GM18511 (cell line): Measurements from ENCODE around the gene FREM1.

ENCODE experiments used
- ATAC-seq: cut with Tn5 transposase; IDR thresholded peaks from one replicate; pipeline ENCODE4 v1.9.1; 2021; ENCODE audit warnings: mild to moderate bottlenecking, moderate library complexity; ENCODE audit not compliant: unreplicated experiment

Gene FREM1

GRCh38 chr9:14768405-14769229 lies 141.6 kb downstream of the FREM1 start:
- ATAC-seq = no peak

GRCh38 chr9:14766299-14766698 lies 143.9 kb downstream of the FREM1 start:
- no peak for ATAC-seq

- ATAC-seq = no peak
These were observed 148.6 kb downstream of the FREM1 start for GRCh38 chr9:14761584-14761983.

- no peak for ATAC-seq
These were observed 150.2 kb downstream of the FREM1 start for GRCh38 chr9:14760060-14760459.

- no peak for ATAC-seq
These were observed 153.9 kb downstream of the FREM1 start for GRCh38 chr9:14756291-14756690.

GRCh38 chr9:14752871-14753270 lies 157.4 kb downstream of the FREM1 start:
- ATAC-seq = no peak

GRCh38 chr9:14752271-14752670 lies 158.0 kb downstream of the FREM1 start:
- no peak for ATAC-seq

GRCh38 chr9:14750821-14751220 lies 159.4 kb downstream of the FREM1 start:
- ATAC-seq = no peak

- no peak for ATAC-seq
These were observed 160.5 kb downstream of the FREM1 start for GRCh38 chr9:14749741-14750211.

GRCh38 chr9:14748373-14748772 lies 161.9 kb downstream of the FREM1 start:
- no peak for ATAC-seq

GRCh38 chr9:14747111-14747510 lies 163.1 kb downstream of the FREM1 start:
- no peak for ATAC-seq

- no peak for ATAC-seq
These were observed 163.6 kb downstream of the FREM1 start for GRCh38 chr9:14746626-14747025.

GRCh38 chr9:14744768-14745167 lies 165.5 kb downstream of the FREM1 start:
- no peak for ATAC-seq

- peak; percentile 92 for ATAC-seq
These were observed 168.9 kb downstream of the FREM1 start for GRCh38 chr9:14741369-14741768.

- ATAC-seq = no peak
These were observed 177.1 kb downstream of the FREM1 start for GRCh38 chr9:14733133-14733532.

- no peak for ATAC-seq
These were observed 178.8 kb downstream of the FREM1 start for GRCh38 chr9:14731294-14731981.

- ATAC-seq = no peak
These were observed 179.7 kb downstream of the FREM1 start for GRCh38 chr9:14730461-14730898.

GRCh38 chr9:14723301-14723700 lies 186.9 kb downstream of the FREM1 start:
- no peak for ATAC-seq

GRCh38 chr9:14722391-14723035 lies 187.7 kb downstream of the FREM1 start, which contains the start of gene CER1:
Gene CER1, minus strand, starts transcription at chr9:14722733. Its CDS starts 61 bp downstream, at chr9:14722672.
- no peak for ATAC-seq

- no peak for ATAC-seq
These were observed 190.9 kb downstream of the FREM1 start for GRCh38 chr9:14719231-14719923.

- no peak for ATAC-seq
These were observed 195.1 kb downstream of the FREM1 start for GRCh38 chr9:14715102-14715501.
